NCI-H526 treated with DMSO at 0.1 percent for 48 hours (cell line): Measurements from ENCODE around the gene TAS2R41.
"Not testable (repeated sequence)": the region's sequence is repeated elsewhere in the genome, so short reads cannot be mapped to it uniquely, and the experiment has no call there.

ENCODE experiments used
- DNase-seq: peaks from one replicate; lab custom pipeline; 2025; lab: John Stamatoyannopoulos, UW

The TAS2R41 gene

DNA sequence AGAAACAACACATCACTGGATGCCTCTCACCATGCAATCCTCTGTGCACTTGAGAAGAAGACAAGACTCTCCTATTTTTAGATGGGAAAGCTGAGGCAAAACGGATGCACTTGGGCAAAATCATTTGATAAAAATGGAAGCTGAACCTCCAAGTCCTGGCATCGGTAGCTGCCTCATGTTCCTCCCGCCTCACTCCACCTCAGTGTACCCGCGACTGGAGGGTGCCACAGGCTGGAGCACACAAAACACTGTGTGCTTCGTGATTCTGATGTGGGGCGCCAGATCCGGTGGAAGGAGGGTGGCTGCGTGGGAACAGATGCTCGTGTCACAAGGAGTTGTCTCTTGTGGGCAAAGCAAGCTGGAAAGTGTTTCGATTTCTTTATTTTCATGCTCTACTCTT is 41.3 kb downstream of the TAS2R41 start:
- no peak for DNase-seq

DNA sequence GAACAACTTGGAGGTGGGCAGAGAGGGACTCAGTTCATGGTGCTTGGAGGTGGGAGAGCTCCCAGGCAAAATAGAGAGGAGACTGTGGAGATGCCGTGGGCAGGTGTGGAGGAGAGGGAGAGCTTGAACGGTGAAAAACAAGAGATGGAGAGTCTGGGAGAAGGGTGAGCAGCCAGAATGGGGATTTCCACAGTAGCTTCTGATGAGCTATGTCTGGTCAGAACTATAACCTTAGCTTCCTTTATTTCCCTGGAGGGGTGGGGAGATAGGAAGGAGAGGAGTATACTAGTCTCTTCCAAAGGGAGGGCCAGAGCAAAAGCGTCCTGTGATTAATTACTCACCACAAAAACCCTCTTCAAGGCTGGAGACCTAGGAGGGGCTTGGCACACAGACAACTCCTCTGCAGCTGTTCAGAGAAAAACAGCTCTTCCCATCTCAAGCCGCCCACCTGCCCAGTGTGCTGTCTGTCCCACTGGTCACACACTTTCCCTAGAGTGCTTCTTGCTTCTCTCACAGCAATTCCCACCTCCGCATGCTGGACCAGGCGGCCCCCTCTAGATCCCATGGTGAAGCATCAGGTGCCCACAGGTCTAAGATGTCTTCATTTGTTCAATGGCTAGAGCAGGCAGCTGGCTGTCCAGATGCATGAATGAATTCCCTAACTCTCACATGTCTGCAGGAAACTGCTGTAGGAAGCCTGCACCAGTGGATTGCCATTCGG is 41.9 kb downstream of the TAS2R41 start:
- no peak for DNase-seq

GRCh38 chr7:143522309-143522916 is 44.7 kb downstream of the TAS2R41 start:
- DNase-seq = not testable (repeated sequence)
